ENCODE results near the gene SND1.

The SND1 gene

DNA sequence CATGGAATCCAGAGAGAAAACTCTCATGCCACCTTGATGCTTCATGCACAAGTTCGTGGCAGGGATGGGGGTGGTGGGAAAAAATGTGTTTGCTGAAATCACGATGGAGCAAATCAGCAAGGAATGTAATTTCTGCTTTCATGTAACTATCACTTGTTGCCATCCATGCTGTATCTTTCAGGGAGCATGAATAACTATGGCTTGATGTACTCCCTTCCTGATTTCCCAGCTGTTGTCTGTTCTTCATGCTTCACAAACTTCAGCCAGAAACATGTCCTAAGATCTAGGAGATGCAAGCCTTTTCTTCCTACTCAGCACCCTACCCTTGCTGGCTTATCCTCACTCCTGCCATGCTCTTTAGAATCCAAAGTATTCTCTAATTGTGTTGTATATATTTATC lies 315.3 kb downstream of the SND1 start (continued):
- TF ChIP-seq, protein P1, sequence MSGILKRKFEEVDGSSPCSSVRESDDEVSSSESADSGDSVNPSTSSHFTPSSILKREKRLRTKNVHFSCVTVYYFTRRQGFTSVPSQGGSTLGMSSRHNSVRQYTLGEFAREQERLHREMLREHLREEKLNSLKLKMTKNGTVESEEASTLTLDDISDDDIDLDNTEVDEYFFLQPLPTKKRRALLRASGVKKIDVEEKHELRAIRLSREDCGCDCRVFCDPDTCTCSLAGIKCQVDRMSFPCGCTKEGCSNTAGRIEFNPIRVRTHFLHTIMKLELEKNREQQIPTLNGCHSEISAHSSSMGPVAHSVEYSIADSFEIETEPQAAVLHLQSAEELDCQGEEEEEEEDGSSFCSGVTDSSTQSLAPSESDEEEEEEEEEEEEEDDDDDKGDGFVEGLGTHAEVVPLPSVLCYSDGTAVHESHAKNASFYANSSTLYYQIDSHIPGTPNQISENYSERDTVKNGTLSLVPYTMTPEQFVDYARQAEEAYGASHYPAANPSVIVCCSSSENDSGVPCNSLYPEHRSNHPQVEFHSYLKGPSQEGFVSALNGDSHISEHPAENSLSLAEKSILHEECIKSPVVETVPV (CRISPR knock-in tag; IDR thresholded peaks at IDR 0.05) = no peak

GRCh38 chr7:127968547-127968946 lies 316.6 kb downstream of the SND1 start:
- ATAC-seq = no peak
- TF ChIP-seq OSR1 (CRISPR knock-in tag; IDR thresholded peaks at IDR 0.05) (no peak), GLIS3 (CRISPR knock-in tag; IDR thresholded peaks at IDR 0.05) (no peak), ZNF8 (CRISPR knock-in tag; IDR thresholded peaks at IDR 0.05) (no peak), CSDC2 (CRISPR knock-in tag; IDR thresholded peaks at IDR 0.05) (no peak), RARB (CRISPR knock-in tag; IDR thresholded peaks at IDR 0.05) (no peak), BACH2 (CRISPR knock-in tag; IDR thresholded peaks at IDR 0.05; ENCODE audit: borderline replicate concordance) (no peak), ZC3H10 (CRISPR knock-in tag; IDR thresholded peaks at IDR 0.05) (no peak), ZFP3 (CRISPR knock-in tag; IDR thresholded peaks at IDR 0.05) (no peak), ZFP30 (CRISPR knock-in tag; IDR thresholded peaks at IDR 0.05) (no peak), PATZ1 (CRISPR knock-in tag; IDR thresholded peaks at IDR 0.05; ENCODE audit: borderline replicate concordance) (no peak), ARNTL (CRISPR knock-in tag; IDR thresholded peaks at IDR 0.05; ENCODE audit: borderline replicate concordance, low read depth) (no peak), TOX (CRISPR knock-in tag; IDR thresholded peaks at IDR 0.05; ENCODE audit: borderline replicate concordance) (no peak), TCF4 (CRISPR knock-in tag; IDR thresholded peaks at IDR 0.05; ENCODE audit: borderline replicate concordance) (no peak), PPARA (CRISPR knock-in tag; IDR thresholded peaks at IDR 0.05; ENCODE audit: borderline replicate concordance) (no peak), SNAI2 (CRISPR knock-in tag; IDR thresholded peaks at IDR 0.05) (no peak), ZNF565 (CRISPR knock-in tag; conservative IDR thresholded peaks at IDR 0.05; ENCODE audit: low read depth) (no peak)
- TF ChIP-seq, protein P1 (CRISPR knock-in tag; IDR thresholded peaks at IDR 0.05) = no peak
- TF ChIP-seq, protein P2, sequence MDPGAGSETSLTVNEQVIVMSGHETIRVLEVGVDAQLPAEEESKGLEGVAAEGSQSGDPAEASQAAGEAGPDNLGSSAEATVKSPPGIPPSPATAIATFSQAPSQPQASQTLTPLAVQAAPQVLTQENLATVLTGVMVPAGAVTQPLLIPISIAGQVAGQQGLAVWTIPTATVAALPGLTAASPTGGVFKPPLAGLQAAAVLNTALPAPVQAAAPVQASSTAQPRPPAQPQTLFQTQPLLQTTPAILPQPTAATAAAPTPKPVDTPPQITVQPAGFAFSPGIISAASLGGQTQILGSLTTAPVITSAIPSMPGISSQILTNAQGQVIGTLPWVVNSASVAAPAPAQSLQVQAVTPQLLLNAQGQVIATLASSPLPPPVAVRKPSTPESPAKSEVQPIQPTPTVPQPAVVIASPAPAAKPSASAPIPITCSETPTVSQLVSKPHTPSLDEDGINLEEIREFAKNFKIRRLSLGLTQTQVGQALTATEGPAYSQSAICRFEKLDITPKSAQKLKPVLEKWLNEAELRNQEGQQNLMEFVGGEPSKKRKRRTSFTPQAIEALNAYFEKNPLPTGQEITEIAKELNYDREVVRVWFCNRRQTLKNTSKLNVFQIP (CRISPR knock-in tag; IDR thresholded peaks at IDR 0.05; ENCODE audit: borderline replicate concordance, low read depth) = no peak
- TF ChIP-seq, protein P3, sequence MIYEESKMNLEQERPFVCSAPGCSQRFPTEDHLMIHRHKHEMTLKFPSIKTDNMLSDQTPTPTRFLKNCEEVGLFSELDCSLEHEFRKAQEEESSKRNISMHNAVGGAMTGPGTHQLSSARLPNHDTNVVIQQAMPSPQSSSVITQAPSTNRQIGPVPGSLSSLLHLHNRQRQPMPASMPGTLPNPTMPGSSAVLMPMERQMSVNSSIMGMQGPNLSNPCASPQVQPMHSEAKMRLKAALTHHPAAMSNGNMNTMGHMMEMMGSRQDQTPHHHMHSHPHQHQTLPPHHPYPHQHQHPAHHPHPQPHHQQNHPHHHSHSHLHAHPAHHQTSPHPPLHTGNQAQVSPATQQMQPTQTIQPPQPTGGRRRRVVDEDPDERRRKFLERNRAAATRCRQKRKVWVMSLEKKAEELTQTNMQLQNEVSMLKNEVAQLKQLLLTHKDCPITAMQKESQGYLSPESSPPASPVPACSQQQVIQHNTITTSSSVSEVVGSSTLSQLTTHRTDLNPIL (CRISPR knock-in tag; IDR thresholded peaks at IDR 0.05; ENCODE audit: low read depth) = no peak
- TF ChIP-seq, protein P4, sequence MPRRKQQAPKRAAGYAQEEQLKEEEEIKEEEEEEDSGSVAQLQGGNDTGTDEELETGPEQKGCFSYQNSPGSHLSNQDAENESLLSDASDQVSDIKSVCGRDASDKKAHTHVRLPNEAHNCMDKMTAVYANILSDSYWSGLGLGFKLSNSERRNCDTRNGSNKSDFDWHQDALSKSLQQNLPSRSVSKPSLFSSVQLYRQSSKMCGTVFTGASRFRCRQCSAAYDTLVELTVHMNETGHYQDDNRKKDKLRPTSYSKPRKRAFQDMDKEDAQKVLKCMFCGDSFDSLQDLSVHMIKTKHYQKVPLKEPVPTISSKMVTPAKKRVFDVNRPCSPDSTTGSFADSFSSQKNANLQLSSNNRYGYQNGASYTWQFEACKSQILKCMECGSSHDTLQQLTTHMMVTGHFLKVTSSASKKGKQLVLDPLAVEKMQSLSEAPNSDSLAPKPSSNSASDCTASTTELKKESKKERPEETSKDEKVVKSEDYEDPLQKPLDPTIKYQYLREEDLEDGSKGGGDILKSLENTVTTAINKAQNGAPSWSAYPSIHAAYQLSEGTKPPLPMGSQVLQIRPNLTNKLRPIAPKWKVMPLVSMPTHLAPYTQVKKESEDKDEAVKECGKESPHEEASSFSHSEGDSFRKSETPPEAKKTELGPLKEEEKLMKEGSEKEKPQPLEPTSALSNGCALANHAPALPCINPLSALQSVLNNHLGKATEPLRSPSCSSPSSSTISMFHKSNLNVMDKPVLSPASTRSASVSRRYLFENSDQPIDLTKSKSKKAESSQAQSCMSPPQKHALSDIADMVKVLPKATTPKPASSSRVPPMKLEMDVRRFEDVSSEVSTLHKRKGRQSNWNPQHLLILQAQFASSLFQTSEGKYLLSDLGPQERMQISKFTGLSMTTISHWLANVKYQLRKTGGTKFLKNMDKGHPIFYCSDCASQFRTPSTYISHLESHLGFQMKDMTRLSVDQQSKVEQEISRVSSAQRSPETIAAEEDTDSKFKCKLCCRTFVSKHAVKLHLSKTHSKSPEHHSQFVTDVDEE (CRISPR knock-in tag; IDR thresholded peaks at IDR 0.05) = no peak

DNA sequence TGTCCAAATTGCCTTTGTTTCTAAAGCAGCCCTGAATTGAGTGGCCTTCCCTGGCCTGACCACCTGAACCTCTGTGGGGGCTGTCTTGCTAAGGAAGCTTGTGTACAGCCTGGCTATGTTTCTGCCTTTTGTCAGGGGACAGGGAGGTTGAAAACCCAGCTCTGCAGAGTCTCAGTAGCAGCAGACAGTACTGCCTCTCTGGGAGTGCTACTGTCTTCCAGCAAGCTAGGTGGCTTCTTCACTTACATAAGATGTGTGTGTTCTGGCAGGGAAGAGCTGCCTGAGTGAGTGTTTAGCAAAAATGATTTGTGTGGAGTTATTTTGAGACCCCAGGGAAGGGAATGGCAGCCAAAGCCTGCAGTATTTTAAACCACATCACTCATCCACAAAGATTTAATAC lies 321.8 kb downstream of the SND1 start:
- no peak; the same call in 1 of the 3 replicates for ATAC-seq
- TF ChIP-seq, protein P2 (CRISPR knock-in tag; IDR thresholded peaks at IDR 0.05; ENCODE audit: borderline replicate concordance, low read depth) = no peak
- TF ChIP-seq OSR1 (CRISPR knock-in tag; IDR thresholded peaks at IDR 0.05) = no peak
- TF ChIP-seq ZC3H10 (CRISPR knock-in tag; IDR thresholded peaks at IDR 0.05) = no peak
- TF ChIP-seq ZNF8 (CRISPR knock-in tag; IDR thresholded peaks at IDR 0.05) = no peak
- TF ChIP-seq, protein P3 (CRISPR knock-in tag; IDR thresholded peaks at IDR 0.05; ENCODE audit: low read depth) = no peak
- TF ChIP-seq SNAI2 (CRISPR knock-in tag; IDR thresholded peaks at IDR 0.05) = no peak
- TF ChIP-seq ESRRG (CRISPR knock-in tag; IDR thresholded peaks at IDR 0.05) = no peak
- TF ChIP-seq ZFP30 (CRISPR knock-in tag; IDR thresholded peaks at IDR 0.05) = no peak
- no peak for TF ChIP-seq CSDC2 (CRISPR knock-in tag; IDR thresholded peaks at IDR 0.05)
- TF ChIP-seq ZNF565 (CRISPR knock-in tag; conservative IDR thresholded peaks at IDR 0.05; ENCODE audit: low read depth) = no peak
- TF ChIP-seq BACH2 (CRISPR knock-in tag; IDR thresholded peaks at IDR 0.05; ENCODE audit: borderline replicate concordance) = no peak
- no peak for TF ChIP-seq TCF4 (CRISPR knock-in tag; IDR thresholded peaks at IDR 0.05; ENCODE audit: borderline replicate concordance)
- no peak for TF ChIP-seq ZNF70 (CRISPR knock-in tag; IDR thresholded peaks at IDR 0.05)
